ENCODE data around the gene FLT4. TPM values are rescaled to one million over a fixed set of nuclear protein-coding genes. Genes with fewer than 3 reads are reported as not detected.

FLT4 gene
- total and polyA plus RNA-seq, 2 of the 13 experiments (the other 11 are each of a cell fraction or from before 2014, with no cell fraction given), result not detected

DNA sequence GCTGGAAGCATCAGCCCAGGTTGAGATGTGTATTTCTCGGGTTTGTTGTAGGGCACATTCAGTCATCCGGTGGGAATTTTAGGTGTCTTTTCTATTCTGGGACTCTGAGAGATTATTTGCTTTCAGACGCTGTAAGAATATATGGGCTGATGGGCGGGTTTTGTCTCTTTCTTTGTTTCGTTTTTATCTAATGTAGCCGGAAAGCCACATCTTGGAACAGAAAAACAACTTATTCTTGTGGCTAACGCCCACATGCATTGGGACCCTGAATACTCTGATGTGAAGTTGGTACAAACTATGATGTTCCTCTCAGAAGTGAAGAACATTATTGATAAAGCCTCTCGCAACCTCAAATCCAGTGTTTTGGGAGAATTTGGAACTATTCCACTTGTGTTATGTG is 80.5 kb downstream of the FLT4 start:
- Histone ChIP-seq H3K4me1 (ENCODE audit: insufficient read depth, low read length) (no peaks in the 10 kb centered on the region), H3K27ac (ENCODE audit: extremely low read length, insufficient read depth, low read length) (no peak overlapping the region), H3K36me3 (replicated peaks in 1 of 2; ENCODE audit: control insufficient read depth in 1 of 2, insufficient read depth in 2 of 2, low read length in 2 of 2) (peaks cover 3 to 78% of the 10 kb centered on the region in 2 experiments), H2AFZ (ENCODE audit: low read length) (no peak overlapping the region), H3K9me3 (ENCODE audit: low read length) (no peaks in the 10 kb centered on the region), H3K9ac (ENCODE audit: insufficient read depth, low read depth, low read length) (no peak overlapping the region), H3K79me2 (ENCODE audit: insufficient read depth, low read length) (no peaks in the 10 kb centered on the region), H3K4me2 (ENCODE audit: low read depth, low read length) (no peak overlapping the region), H4K20me1 (ENCODE audit: insufficient read depth, low read length) (no peaks in the 10 kb centered on the region), H3K4me3 (replicated peaks in 1 of 3; ENCODE audit: insufficient read depth in 1 of 3, low read depth in 2 of 3, low read length in 3 of 3) (no peak overlapping the region), H3K27me3 (ENCODE audit: control insufficient read depth in 1 of 2, insufficient read depth in 2 of 2, low read length in 2 of 2) (no peaks in the 10 kb centered on the region)
- 84% methylated on average over 8 of the region's 8 CpGs for WGBS (ENCODE audit: low lambda C conversion rate)
- intact Hi-C loops (cut with micrococcal nuclease; ENCODE audit: unreplicated experiment) (no loop called here), in situ Hi-C loops (cut with HindIII; ENCODE audit: extremely low pct_ligation_motif_present, low pct_unique_long_range_greater_than_20kb) (no loop called here)
- ATAC-seq (no peak), FAIRE-seq (no peak), DNase-seq (ENCODE audit: low spot score) (no peak)
- no TSS peak for BruUV-seq (replicated peaks)
- POLR2A ChIA-PET, result no interaction called here
- CTCF ChIA-PET (ENCODE audit: low intra/inter-chr PET ratio, low total read pairs), result no interaction called here
- TF ChIP-seq NFKBIZ (CRISPR knock-in tag; IDR thresholded peaks at IDR 0.05), result no peak
- TF ChIP-seq FOSL2 (CRISPR knock-in tag; IDR thresholded peaks at IDR 0.05), result no peak
- no peak for TF ChIP-seq NFIB (CRISPR knock-in tag; IDR thresholded peaks at IDR 0.05; ENCODE audit: borderline replicate concordance)
- TF ChIP-seq, protein P1, sequence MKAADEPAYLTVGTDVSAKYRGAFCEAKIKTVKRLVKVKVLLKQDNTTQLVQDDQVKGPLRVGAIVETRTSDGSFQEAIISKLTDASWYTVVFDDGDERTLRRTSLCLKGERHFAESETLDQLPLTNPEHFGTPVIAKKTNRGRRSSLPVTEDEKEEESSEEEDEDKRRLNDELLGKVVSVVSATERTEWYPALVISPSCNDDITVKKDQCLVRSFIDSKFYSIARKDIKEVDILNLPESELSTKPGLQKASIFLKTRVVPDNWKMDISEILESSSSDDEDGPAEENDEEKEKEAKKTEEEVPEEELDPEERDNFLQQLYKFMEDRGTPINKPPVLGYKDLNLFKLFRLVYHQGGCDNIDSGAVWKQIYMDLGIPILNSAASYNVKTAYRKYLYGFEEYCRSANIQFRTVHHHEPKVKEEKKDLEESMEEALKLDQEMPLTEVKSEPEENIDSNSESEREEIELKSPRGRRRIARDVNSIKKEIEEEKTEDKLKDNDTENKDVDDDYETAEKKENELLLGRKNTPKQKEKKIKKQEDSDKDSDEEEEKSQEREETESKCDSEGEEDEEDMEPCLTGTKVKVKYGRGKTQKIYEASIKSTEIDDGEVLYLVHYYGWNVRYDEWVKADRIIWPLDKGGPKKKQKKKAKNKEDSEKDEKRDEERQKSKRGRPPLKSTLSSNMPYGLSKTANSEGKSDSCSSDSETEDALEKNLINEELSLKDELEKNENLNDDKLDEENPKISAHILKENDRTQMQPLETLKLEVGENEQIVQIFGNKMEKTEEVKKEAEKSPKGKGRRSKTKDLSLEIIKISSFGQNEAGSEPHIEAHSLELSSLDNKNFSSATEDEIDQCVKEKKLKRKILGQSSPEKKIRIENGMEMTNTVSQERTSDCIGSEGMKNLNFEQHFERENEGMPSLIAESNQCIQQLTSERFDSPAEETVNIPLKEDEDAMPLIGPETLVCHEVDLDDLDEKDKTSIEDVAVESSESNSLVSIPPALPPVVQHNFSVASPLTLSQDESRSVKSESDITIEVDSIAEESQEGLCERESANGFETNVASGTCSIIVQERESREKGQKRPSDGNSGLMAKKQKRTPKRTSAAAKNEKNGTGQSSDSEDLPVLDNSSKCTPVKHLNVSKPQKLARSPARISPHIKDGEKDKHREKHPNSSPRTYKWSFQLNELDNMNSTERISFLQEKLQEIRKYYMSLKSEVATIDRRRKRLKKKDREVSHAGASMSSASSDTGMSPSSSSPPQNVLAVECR (CRISPR knock-in tag; IDR thresholded peaks at IDR 0.05; ENCODE audit: borderline replicate concordance), result no peak
- TF ChIP-seq, protein P2, sequence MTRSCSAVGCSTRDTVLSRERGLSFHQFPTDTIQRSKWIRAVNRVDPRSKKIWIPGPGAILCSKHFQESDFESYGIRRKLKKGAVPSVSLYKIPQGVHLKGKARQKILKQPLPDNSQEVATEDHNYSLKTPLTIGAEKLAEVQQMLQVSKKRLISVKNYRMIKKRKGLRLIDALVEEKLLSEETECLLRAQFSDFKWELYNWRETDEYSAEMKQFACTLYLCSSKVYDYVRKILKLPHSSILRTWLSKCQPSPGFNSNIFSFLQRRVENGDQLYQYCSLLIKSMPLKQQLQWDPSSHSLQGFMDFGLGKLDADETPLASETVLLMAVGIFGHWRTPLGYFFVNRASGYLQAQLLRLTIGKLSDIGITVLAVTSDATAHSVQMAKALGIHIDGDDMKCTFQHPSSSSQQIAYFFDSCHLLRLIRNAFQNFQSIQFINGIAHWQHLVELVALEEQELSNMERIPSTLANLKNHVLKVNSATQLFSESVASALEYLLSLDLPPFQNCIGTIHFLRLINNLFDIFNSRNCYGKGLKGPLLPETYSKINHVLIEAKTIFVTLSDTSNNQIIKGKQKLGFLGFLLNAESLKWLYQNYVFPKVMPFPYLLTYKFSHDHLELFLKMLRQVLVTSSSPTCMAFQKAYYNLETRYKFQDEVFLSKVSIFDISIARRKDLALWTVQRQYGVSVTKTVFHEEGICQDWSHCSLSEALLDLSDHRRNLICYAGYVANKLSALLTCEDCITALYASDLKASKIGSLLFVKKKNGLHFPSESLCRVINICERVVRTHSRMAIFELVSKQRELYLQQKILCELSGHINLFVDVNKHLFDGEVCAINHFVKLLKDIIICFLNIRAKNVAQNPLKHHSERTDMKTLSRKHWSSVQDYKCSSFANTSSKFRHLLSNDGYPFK (CRISPR knock-in tag; IDR thresholded peaks at IDR 0.05; ENCODE audit: borderline replicate concordance), result no peak
- no peak for TF ChIP-seq ZNF362 (CRISPR knock-in tag; IDR thresholded peaks at IDR 0.05; ENCODE audit: borderline replicate concordance)
- TF ChIP-seq ZNF550 (CRISPR knock-in tag; IDR thresholded peaks at IDR 0.05; ENCODE audit: borderline replicate concordance), result no peak
- no peak for TF ChIP-seq ZBTB42 (CRISPR knock-in tag; IDR thresholded peaks at IDR 0.05)
- TF ChIP-seq ZNF260 (CRISPR knock-in tag; IDR thresholded peaks at IDR 0.05; ENCODE audit: borderline replicate concordance, low read depth), result no peak
- TF ChIP-seq MYC (CRISPR knock-in tag; IDR thresholded peaks at IDR 0.05; ENCODE audit: borderline replicate concordance), result no peak
- no peak for TF ChIP-seq ZFP41 (CRISPR knock-in tag; IDR thresholded peaks at IDR 0.05; ENCODE audit: borderline replicate concordance)
- TF ChIP-seq DR1 (CRISPR knock-in tag; IDR thresholded peaks at IDR 0.05), result no peak
- no peak for TF ChIP-seq ZNF24 (IDR thresholded peaks at IDR 0.05)
- no peak for TF ChIP-seq GLI4 (CRISPR knock-in tag; IDR thresholded peaks at IDR 0.05; ENCODE audit: borderline replicate concordance)
- no peak for TF ChIP-seq ZBTB43 (CRISPR knock-in tag; conservative IDR thresholded peaks at IDR 0.05)
- TF ChIP-seq KLF6 (CRISPR knock-in tag; IDR thresholded peaks at IDR 0.05), result no peak
